Heart left ventricle (tissue), 16 donors: ENCODE data around the gene IL1R2. TPM values are rescaled to one million over a fixed set of nuclear protein-coding genes. Genes with fewer than 3 reads are reported as not detected.
A peak's percentile ranks its signal among the peaks of the same experiment; 100 is the strongest.

Experiments
- ATAC-seq, 4 donors: fragments of 200-7000 bp; cut with Tn5 transposase; one replicate each; pipeline ENCODE4 v1.9.1; 2020 to 2022; ENCODE audit warnings: moderate library complexity in 4 of 4, mild to moderate bottlenecking in 3 of 4, moderate number of reproducible peaks in 1 of 4
- DNase-seq, 5 donors: peaks; one replicate each; pipeline ENCODE4 v3.0.0-alpha.2; 2020
- H3K27ac ChIP-seq, 12 donors: fragments of 200-600 bp; sonication (generic) in 4 of 12; one replicate each; pipeline versions ENCODE4 v1.5.0 to v1.8.0; 2016 to 2022; ENCODE audit warnings: mild to moderate bottlenecking in 2 of 12
- H3K27me3 ChIP-seq, 9 donors: fragments of 200-600 bp; sonication (generic) in 2 of 9; one replicate each; pipeline versions ENCODE4 v1.5.1 to v1.8.0; 2016 to 2022; ENCODE audit warnings: mild to moderate bottlenecking in 3 of 9
- H3K36me3 ChIP-seq, 9 donors: fragments of 200-600 bp; sonication (generic) in 2 of 9; one replicate each; pipeline versions ENCODE4 v1.5.0 to v1.8.0; 2018 to 2022; ENCODE audit warnings: mild to moderate bottlenecking in 2 of 9
- H3K4me1 ChIP-seq, 12 donors: fragments of 200-600 bp; sonication (generic) in 4 of 12; one replicate each; pipeline versions ENCODE4 v1.5.0 to v1.8.0; 2016 to 2022; ENCODE audit warnings: mild to moderate bottlenecking in 3 of 12
- H3K4me3 ChIP-seq, 12 donors: fragments of 200-600 bp; sonication (generic) in 4 of 12; one replicate each; pipeline versions ENCODE4 v1.5.0 to v1.8.0; 2017 to 2022; ENCODE audit warnings: mild to moderate bottlenecking in 9 of 12, moderate library complexity in 4 of 12
- H3K9me3 ChIP-seq, 12 donors: fragments of 200-600 bp; sonication (generic) in 4 of 12; one replicate each; pipeline versions ENCODE4 v1.5.0 to v1.8.0; 2016 to 2022; ENCODE audit warnings: mild to moderate bottlenecking in 1 of 12
- CTCF ChIP-seq, 12 donors: fragments of 200-600 bp; sonication (generic) in 4 of 12; IDR thresholded peaks; one replicate each; pipeline versions ENCODE4 v1.5.0 to v1.8.0; 2018 to 2022; ENCODE audit warnings: antibody characterized with exemption in 12 of 12, mild to moderate bottlenecking in 5 of 12
- POLR2A ChIP-seq, 2 donors: fragments of 450-650 bp; IDR thresholded peaks; one replicate each; pipeline ENCODE4 v1.6.1; 2017; ENCODE audit warnings: antibody characterized with exemption in 2 of 2, mild to moderate bottlenecking in 2 of 2, moderate library complexity in 2 of 2
- WGBS, 4 donors: extraction: QIAGEN DNeasy Blood & Tissue Kit in 2 of 4; methylation state at CpG; one replicate each; pipeline versions ENCODE4 v1.1.5 to v1.1.7; 2013 to 2018; 5-methylcytosine and 5-hydroxymethylcytosine counted together
- intact Hi-C, 10 donors: fragments of 100-400 bp; cut with DNase I; formaldehyde crosslinking; loops; one replicate each; pipeline versions ENCODE4 v1.11.1 to v1.14.2; 2022
- polyA plus RNA-seq, 2 donors: library from polyadenylated mRNA; stranded (reverse); fragments of 200-250 nt; gene quantifications; one replicate each; pipeline ENCODE4 v1.2.3, GENCODE V29; 2013
- total RNA-seq, 9 donors: library from RNA; depleted of rRNA in 2 of 9; stranded (reverse); fragments of >200 nt in 2 of 9; fragmentation: NEBNext Ultra II Directional in 3 of 9; extraction: Animal tissue kit (Norgen Biotek cat#: 25700) in 3 of 9; gene quantifications; one replicate each; pipeline versions ENCODE4 v1.1.0 to v1.2.4, GENCODE V29; 2016 to 2023
- donor health status: ischemic (EF 13 %, LVEDD 7.1; RV severe dilation, severe dysfunction).
- donor health status: healthy with polysubstance abuse.
- donor health status: DM: no; HTN: yes; CAD: no.
- donor health status: DM: no; HTN: no; CAD: no.
- donor health status: ischemic (EF 25% LVEDD 6.9; RV normal size, moderate dysfunction).
- donor health status: ischemic (EF 25% LVEDD 5.7; RV mildly dilated, moderate dysfunction).
- donor health status: healthy.
- donor health status: DM: yes; HTN: yes; CAD: no.
- donor health status: ischemic (EF 35%, LVEDD 5.7; RV mildly dilated, moderate dysfunction).
- donor health status: nonischemic (EF 11% LVEDD 7.7; RV severe dilation, severe dysfunction).
- donor health status: DM: yes; HTN: yes; CAD: no.
- donor health status: PGD.
- donor health status: ischemic (EF 29% LVEDD 5.4; RV normal size, mild dysfunction).
- donor health status: nonischemic (EF 23%, LVEDD 6.1; RV moderate dilation, normal function).

The IL1R2 gene
- total and polyA plus RNA-seq, 11 donors: 0.77 to 8.0 (median 2.1) TPM; not detected in 3

GRCh38 chr2:102044235-102044896 lies 52.6 kb downstream of the IL1R2 start:
- ATAC-seq: no peak
- Histone ChIP-seq H3K4me3 (no peak overlapping the region), H3K4me1 (peaks cover 0 to 47% (median 9%) of the 10 kb centered on the region in 12 donors), H3K36me3 (no peaks in the 10 kb centered on the region), H3K27me3 (peaks cover 0 to 3% (median 0%) of the 10 kb centered on the region in 9 donors), H3K9me3 (no peaks in the 10 kb centered on the region), H3K27ac (no peak overlapping the region)
- no peak for TF ChIP-seq CTCF (IDR thresholded peaks at IDR 0.05)
- no peak for TF ChIP-seq POLR2A (IDR thresholded peaks at IDR 0.05)
- no peak for DNase-seq
- intact Hi-C loops: no loop called here
- WGBS, 4 donors: 95 to 97% (median 96%) methylated on average over 1 of the region's 1 CpG

DNA sequence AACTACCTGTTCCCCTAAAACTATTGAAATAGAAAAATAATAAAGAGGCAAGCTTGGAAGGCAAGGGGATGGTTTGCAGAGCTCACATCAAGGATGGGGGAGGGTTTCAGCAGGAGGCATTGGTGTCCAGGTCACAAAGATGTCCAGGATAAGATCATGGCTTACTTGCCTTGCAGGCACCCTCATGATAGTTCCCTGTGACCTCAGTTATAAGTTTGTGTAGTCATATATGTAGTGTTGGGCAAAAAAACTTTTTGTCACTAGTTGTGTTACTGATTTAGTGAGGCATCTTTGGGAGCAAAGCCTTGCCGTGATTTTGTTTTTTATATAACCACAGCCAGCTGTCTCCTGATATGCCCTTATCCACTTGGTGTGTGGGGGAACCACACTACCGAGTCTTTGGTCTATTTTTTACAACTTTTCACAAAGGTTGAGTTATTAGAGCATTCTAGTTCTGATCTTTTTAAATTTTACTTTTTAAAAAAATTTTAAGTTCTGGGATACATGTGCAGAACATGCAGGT lies 53.3 kb downstream of the IL1R2 start:
- 80 to 94% (median 80%) methylated on average over 2 of the region's 2 CpGs for WGBS, 4 donors

DNA sequence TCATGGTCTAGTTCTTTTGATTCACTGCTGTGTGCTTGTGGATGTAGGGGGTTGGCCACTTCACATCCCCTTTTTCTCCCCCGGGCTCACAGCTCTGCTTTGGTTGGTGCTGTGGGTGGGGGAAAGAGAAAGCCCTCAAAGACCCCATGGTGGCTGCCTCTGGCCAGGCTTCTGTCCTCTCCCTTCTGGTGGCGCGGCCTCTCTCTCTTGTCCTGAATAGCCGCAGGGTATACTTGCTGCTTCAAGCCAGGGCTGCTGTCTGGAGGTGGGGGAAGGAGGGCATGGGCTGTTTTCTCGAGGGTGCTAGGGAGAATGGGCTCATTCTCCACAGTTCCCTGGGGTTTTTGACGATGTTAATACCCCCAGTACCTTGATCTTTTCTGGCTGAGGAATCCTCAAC lies 53.9 kb downstream of the IL1R2 start:
- intact Hi-C loops: no loop called here
- peaks cover 0 to 3% (median 0%) of the 10 kb centered on the region in 9 donors for H3K27me3 ChIP-seq
- TF ChIP-seq POLR2A (IDR thresholded peaks at IDR 0.05) (no peak), CTCF (IDR thresholded peaks at IDR 0.05) (no peak)
- WGBS, 4 donors: 90 to 98% (median 91%) methylated on average over 6 of the region's 6 CpGs
- H3K9me3 ChIP-seq: no peaks in the 10 kb centered on the region
- H3K27ac ChIP-seq: no peak overlapping the region
- DNase-seq: no peak
- ATAC-seq: no peak
- H3K4me1 ChIP-seq: peaks cover 5 to 52% (median 22%) of the 10 kb centered on the region in 12 donors
- H3K4me3 ChIP-seq: no peak overlapping the region
- H3K36me3 ChIP-seq: no peaks in the 10 kb centered on the region

More for the DNA sequence above, 53.3 kb downstream of the IL1R2 start:
- Histone ChIP-seq H3K9me3 (no peaks in the 10 kb centered on the region), H3K27ac (no peak overlapping the region), H3K4me3 (no peak overlapping the region), H3K36me3 (no peaks in the 10 kb centered on the region), H3K27me3 (peaks cover 0 to 3% (median 0%) of the 10 kb centered on the region in 9 donors), H3K4me1 (peaks cover 0 to 52% (median 15%) of the 10 kb centered on the region in 12 donors)
- ATAC-seq: no peak
- no peak for DNase-seq
- TF ChIP-seq CTCF (IDR thresholded peaks at IDR 0.05) (no peak), POLR2A (IDR thresholded peaks at IDR 0.05) (no peak)
- intact Hi-C loops: no loop called here

- H3K4me3 ChIP-seq: no peak overlapping the region
- H3K36me3 ChIP-seq: no peaks in the 10 kb centered on the region
- 61 to 68% (median 63%) methylated on average over 9 of the region's 9 CpGs for WGBS, 4 donors
- intact Hi-C loops: no loop called here
- peaks cover 0 to 3% (median 0%) of the 10 kb centered on the region in 9 donors for H3K27me3 ChIP-seq
- DNase-seq: no peak
- H3K27ac ChIP-seq: peak overlapping the region in 2 of 12 donors; percentile 31 to 58
- no peak for TF ChIP-seq POLR2A (IDR thresholded peaks at IDR 0.05)
- TF ChIP-seq CTCF (IDR thresholded peaks at IDR 0.05): no peak
- peaks cover 6 to 52% (median 29%) of the 10 kb centered on the region in 12 donors for H3K4me1 ChIP-seq
- peak in 1 of 4 donors; percentile 16 for ATAC-seq
- H3K9me3 ChIP-seq: no peaks in the 10 kb centered on the region
Observed at GRCh38 chr2:102046135-102046986, 54.6 kb downstream of the IL1R2 start.
